Panc1 (cell line): ENCODE results near the gene BRF1. TPM values are rescaled to one million over a fixed set of nuclear protein-coding genes. Genes with fewer than 3 reads are reported as not detected.

Experiments
- ATAC-seq: fragments of 200-7000 bp; cut with Tn5 transposase; 2 replicates; pipeline ENCODE4 v1.9.1; 2020; ENCODE audit warnings: mild to moderate bottlenecking, moderate library complexity
- BruUV-seq: library from RNA; stranded (reverse); fragments of 400-500 nt; replicated peaks from 2 replicates; lab custom pipeline; 2021; lab: Mats Ljungman, UMichigan
- CTCF ChIA-PET: fragments of 300-600 bp; sonication (Branson Sonifier 250); formaldehyde crosslinking; loops from one replicate; lab custom pipeline; 2022; ENCODE audit warnings: antibody characterized with exemption; lab: Charles Lee
- POLR2A ChIA-PET: fragments of 300-600 bp; sonication (Branson Sonifier 250); formaldehyde crosslinking; loops from one replicate; lab custom pipeline; 2022; ENCODE audit warnings: antibody characterized with exemption; lab: Charles Lee
- DNase-seq: peaks from one replicate; pipeline ENCODE4 v3.0.0-alpha.2; 2010; ENCODE audit warnings: low read depth, low spot score
- H3K27ac ChIP-seq: 2 replicates; pipeline ENCODE4 v1.5.1; 2011; ENCODE audit warnings: mild to moderate bottlenecking, low read length, inconsistent platforms
- H3K27me3 ChIP-seq: fragments of 200-500 bp; sonication (Bioruptor generic); 2 replicates; pipeline ENCODE4 v1.6.0; 2014; ENCODE audit warnings: low read length, inconsistent platforms; ENCODE audit not compliant: control insufficient read depth, insufficient read depth
- H3K36me3 ChIP-seq: fragments of 200-500 bp; sonication (Bioruptor generic); 2 replicates; pipeline ENCODE4 v1.5.1; 2014; ENCODE audit warnings: inconsistent platforms, mild to moderate bottlenecking, low read length, moderate library complexity; ENCODE audit not compliant: control insufficient read depth, insufficient read depth
- H3K4me1 ChIP-seq: 2 replicates; pipeline ENCODE4 v1.5.1; 2011; ENCODE audit warnings: inconsistent platforms, mild to moderate bottlenecking, low read length, moderate library complexity; ENCODE audit not compliant: control insufficient read depth, insufficient read depth
- H3K4me3 ChIP-seq, 2 experiments: 2 replicates each; pipeline ENCODE4 v1.5.1; 2011 to 2012; ENCODE audit warnings: low read depth in 2 of 2, low read length in 2 of 2, mild to moderate bottlenecking in 2 of 2, inconsistent platforms in 1 of 2, moderate library complexity in 1 of 2
- H3K9me3 ChIP-seq: fragments of 200-500 bp; sonication (Bioruptor generic); 2 replicates; pipeline ENCODE4 v1.5.1; 2014; ENCODE audit warnings: low read depth, mild to moderate bottlenecking, inconsistent platforms, low read length, moderate library complexity; ENCODE audit not compliant: control insufficient read depth, insufficient read depth
- POLR2AphosphoS5 ChIP-seq: IDR thresholded peaks from 2 replicates; pipeline ENCODE4 v1.6.1; 2012; ENCODE audit warnings: mild to moderate bottlenecking, low read depth, low read length, moderate library complexity
- SIN3A ChIP-seq: IDR thresholded peaks from 2 replicates; pipeline ENCODE4 v1.6.1; 2012; ENCODE audit warnings: low read depth, mild to moderate bottlenecking, low read length, moderate library complexity, borderline replicate concordance; ENCODE audit not compliant: insufficient read depth
- TCF7L2 ChIP-seq: IDR thresholded peaks from 2 replicates; pipeline ENCODE4 v1.6.1; 2011; ENCODE audit warnings: mild to moderate bottlenecking, low read depth, low read length, inconsistent platforms
- in situ Hi-C: cut with HindIII; loops from 2 replicates; pipeline ENCODE4 v1.10.0; 2016; ENCODE audit warnings: low sequenced_read_pairs, low pct_unique_long_range_greater_than_20kb
- intact Hi-C: fragments of 100-400 bp; cut with micrococcal nuclease; formaldehyde crosslinking; loops from one replicate; pipeline ENCODE4 v1.10.0; 2022; ENCODE audit not compliant: unreplicated experiment
- total RNA-seq: library from RNA; stranded (reverse); gene quantifications from one replicate; pipeline ENCODE4 v1.2.1, GENCODE V29; 2021; ENCODE audit not compliant: unreplicated experiment
- TF ChIP-seq, protein P1 (sequence below): fragments of 450-650 bp; IDR thresholded peaks from 2 replicates; pipeline ENCODE4 v1.5.1; 2017; ENCODE audit warnings: mild to moderate bottlenecking
- TF ChIP-seq, protein P2 (sequence below), 2 experiments: IDR thresholded peaks; 2 replicates each; pipeline ENCODE4 v1.6.1; 2011 to 2012; ENCODE audit warnings: low read depth in 2 of 2, control low read depth in 1 of 2, low read length in 1 of 2, mild to moderate bottlenecking in 1 of 2, moderate library complexity in 1 of 2; ENCODE audit not compliant: insufficient read depth in 1 of 2

The BRF1 gene
- total RNA-seq, 1 experiment from 2014 or later, result 25.0 TPM

DNA sequence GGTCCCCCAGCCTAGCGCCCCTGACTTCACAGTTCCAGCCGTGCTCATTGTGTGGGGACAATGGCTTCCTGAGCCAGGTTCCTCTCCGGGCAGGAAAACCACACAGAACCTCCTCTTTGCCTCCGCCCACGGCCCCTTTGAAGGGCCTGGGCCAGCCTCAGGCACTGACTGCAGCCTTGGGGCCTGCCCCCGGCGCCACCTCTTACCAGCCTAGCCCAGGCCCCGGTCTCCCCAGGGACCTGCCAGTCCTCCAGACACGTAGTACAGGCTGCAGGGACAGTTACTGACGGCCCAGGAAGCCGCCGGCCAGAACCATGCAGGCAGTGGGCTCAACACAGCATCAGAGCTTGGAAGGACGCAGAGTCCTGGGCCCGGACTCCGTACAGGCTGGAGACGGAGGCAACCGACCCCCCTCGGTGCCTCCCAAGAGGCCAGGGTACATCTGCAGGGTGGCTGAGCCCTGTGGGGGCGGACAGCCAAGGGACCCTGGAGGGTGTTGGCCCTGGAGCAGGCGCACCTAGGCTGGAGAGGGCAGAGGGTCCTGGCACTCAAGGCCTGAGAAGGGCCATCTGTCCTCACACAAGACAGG lies 98.8 kb downstream of the BRF1 start:
- ATAC-seq (no peak), DNase-seq (no peak)
- Histone ChIP-seq H3K27ac (no peak overlapping the region), H3K36me3 (no peaks in the 10 kb centered on the region), H3K4me1 (peaks cover 4% of the 10 kb centered on the region; the same call in 1 of the 2 replicates), H3K9me3 (no peaks in the 10 kb centered on the region), H3K27me3 (no peaks in the 10 kb centered on the region), H3K4me3 (no peak overlapping the region)
- intact Hi-C loops (loop anchor here (5.0 kb wide), 1 partner anchor 80 kb away; no protein-coding TSS in a partner anchor), in situ Hi-C loops (no loop called here)
- TF ChIP-seq, protein P1, sequence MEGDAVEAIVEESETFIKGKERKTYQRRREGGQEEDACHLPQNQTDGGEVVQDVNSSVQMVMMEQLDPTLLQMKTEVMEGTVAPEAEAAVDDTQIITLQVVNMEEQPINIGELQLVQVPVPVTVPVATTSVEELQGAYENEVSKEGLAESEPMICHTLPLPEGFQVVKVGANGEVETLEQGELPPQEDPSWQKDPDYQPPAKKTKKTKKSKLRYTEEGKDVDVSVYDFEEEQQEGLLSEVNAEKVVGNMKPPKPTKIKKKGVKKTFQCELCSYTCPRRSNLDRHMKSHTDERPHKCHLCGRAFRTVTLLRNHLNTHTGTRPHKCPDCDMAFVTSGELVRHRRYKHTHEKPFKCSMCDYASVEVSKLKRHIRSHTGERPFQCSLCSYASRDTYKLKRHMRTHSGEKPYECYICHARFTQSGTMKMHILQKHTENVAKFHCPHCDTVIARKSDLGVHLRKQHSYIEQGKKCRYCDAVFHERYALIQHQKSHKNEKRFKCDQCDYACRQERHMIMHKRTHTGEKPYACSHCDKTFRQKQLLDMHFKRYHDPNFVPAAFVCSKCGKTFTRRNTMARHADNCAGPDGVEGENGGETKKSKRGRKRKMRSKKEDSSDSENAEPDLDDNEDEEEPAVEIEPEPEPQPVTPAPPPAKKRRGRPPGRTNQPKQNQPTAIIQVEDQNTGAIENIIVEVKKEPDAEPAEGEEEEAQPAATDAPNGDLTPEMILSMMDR, result no peak
- TF ChIP-seq SIN3A, result no peak
- TF ChIP-seq POLR2AphosphoS5, result no peak
- no peak for TF ChIP-seq TCF7L2
- ChIA-PET CTCF (interaction anchor here (0.6 kb wide), 1 partner anchor 210 kb away, joined by 8 read pairs; no protein-coding TSS in a partner anchor), POLR2A (no interaction called here)
- BruUV-seq, result no TSS peak

DNA sequence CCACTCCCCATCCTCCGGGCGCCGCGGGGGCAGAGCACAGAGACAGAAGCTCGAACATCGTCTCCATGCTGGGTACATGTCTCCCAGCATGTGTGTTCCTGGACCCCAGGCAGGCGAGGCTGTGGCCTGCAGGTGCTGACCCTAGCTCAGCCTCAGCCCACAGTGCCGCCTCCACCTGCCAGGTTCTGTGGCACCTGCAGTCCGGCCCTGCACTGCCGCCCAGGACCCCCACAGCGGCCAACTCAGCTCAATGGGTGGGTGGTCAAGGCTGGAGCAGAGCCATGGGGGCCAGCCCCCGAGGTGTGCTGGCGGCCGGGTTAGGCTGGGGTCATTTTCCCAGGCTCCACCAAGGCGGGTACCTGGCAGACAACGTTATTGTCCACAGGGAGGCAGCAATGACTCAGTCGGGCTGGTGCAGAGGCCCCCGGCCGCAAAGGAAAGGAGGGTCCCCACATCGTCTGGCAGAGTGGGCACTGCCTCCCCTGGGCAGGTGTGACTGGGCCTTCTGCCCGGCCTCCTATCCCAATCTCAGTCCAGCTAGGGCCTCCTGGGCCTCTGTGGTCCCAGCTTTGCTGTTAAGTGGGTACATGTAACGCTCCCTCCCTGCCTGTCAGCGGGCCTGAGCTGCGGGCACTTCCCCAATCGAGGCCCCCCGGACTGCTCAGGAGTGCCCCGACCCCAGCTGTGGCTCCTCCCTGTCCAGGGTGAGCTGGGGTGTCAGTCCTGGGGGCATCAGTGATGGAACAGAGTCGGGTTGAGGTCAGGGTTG lies 99.5 kb downstream of the BRF1 start:
- POLR2A ChIA-PET, result no interaction called here
- Histone ChIP-seq H3K36me3 (no peaks in the 10 kb centered on the region), H3K4me1 (peaks cover 4% of the 10 kb centered on the region; the same call in 1 of the 2 replicates), H3K9me3 (no peaks in the 10 kb centered on the region), H3K27ac (no peak overlapping the region), H3K27me3 (no peaks in the 10 kb centered on the region), H3K4me3 (no peak overlapping the region)
- CTCF ChIA-PET, result interaction anchor here (0.6 kb wide), 1 partner anchor 211 kb away, joined by 8 read pairs; no protein-coding TSS in a partner anchor
- intact Hi-C loops, result loop anchor here (5.0 kb wide), 1 partner anchor 81 kb away; no protein-coding TSS in a partner anchor
- in situ Hi-C loops, result no loop called here
- TF ChIP-seq, protein P1, result peak; percentile 52
- no peak for TF ChIP-seq TCF7L2
- no peak for TF ChIP-seq SIN3A
- no peak for TF ChIP-seq POLR2AphosphoS5
- TF ChIP-seq, protein P2, sequence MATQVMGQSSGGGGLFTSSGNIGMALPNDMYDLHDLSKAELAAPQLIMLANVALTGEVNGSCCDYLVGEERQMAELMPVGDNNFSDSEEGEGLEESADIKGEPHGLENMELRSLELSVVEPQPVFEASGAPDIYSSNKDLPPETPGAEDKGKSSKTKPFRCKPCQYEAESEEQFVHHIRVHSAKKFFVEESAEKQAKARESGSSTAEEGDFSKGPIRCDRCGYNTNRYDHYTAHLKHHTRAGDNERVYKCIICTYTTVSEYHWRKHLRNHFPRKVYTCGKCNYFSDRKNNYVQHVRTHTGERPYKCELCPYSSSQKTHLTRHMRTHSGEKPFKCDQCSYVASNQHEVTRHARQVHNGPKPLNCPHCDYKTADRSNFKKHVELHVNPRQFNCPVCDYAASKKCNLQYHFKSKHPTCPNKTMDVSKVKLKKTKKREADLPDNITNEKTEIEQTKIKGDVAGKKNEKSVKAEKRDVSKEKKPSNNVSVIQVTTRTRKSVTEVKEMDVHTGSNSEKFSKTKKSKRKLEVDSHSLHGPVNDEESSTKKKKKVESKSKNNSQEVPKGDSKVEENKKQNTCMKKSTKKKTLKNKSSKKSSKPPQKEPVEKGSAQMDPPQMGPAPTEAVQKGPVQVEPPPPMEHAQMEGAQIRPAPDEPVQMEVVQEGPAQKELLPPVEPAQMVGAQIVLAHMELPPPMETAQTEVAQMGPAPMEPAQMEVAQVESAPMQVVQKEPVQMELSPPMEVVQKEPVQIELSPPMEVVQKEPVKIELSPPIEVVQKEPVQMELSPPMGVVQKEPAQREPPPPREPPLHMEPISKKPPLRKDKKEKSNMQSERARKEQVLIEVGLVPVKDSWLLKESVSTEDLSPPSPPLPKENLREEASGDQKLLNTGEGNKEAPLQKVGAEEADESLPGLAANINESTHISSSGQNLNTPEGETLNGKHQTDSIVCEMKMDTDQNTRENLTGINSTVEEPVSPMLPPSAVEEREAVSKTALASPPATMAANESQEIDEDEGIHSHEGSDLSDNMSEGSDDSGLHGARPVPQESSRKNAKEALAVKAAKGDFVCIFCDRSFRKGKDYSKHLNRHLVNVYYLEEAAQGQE (IDR thresholded peaks at IDR 0.05; ENCODE audit: insufficient read depth in 1 of 2, low read depth in 2 of 2, low read length in 1 of 2), result no peak
- ATAC-seq (no peak), DNase-seq (no peak)
- no TSS peak for BruUV-seq
